DMS 273 (cell line): ENCODE measurements around the gene PHLDB2.

ENCODE experiments used
- DNase-seq: peaks from one replicate; lab custom pipeline; 2025; ENCODE audit not compliant: unreplicated experiment; lab: John Stamatoyannopoulos, UW

The PHLDB2 gene

GRCh38 chr3:111956995-111957734, 98.1 kb downstream of the PHLDB2 start:
- DNase-seq: no peak

- DNase-seq: no peak
Observed at GRCh38 chr3:111961461-111962164, 102.5 kb downstream of the PHLDB2 start.

GRCh38 chr3:111963424-111963823, 104.4 kb downstream of the PHLDB2 start:
- DNase-seq: no peak

- no peak for DNase-seq
Observed at GRCh38 chr3:111965484-111965883, 106.4 kb downstream of the PHLDB2 start.

- DNase-seq: no peak
Observed at GRCh38 chr3:111967068-111967467, 108.0 kb downstream of the PHLDB2 start.

GRCh38 chr3:111967651-111968274, 108.7 kb downstream of the PHLDB2 start:
- peak; percentile 93 for DNase-seq

GRCh38 chr3:111968319-111969054, 109.4 kb downstream of the PHLDB2 start:
- DNase-seq: no peak

GRCh38 chr3:111970376-111970775, 111.3 kb downstream of the PHLDB2 start:
- DNase-seq: no peak

- no peak for DNase-seq
Observed at GRCh38 chr3:111971533-111972130, 112.6 kb downstream of the PHLDB2 start.

GRCh38 chr3:111972891-111973290, 113.8 kb downstream of the PHLDB2 start:
- DNase-seq: no peak

- no peak for DNase-seq
Observed at GRCh38 chr3:111975131-111975530, 116.1 kb downstream of the PHLDB2 start.

- no peak for DNase-seq
Observed at GRCh38 chr3:111976254-111976653, 117.2 kb downstream of the PHLDB2 start.

- DNase-seq: peak; percentile 99
Observed at GRCh38 chr3:111978583-111979433, 119.7 kb downstream of the PHLDB2 start, which contains the start of gene ABHD10. Gene ABHD10 (plus strand): TSS chr3:111979026. CDS start chr3:111979062, 36 bp downstream.

- DNase-seq: peak; percentile 70
Observed at GRCh38 chr3:111979434-111980038, 120.5 kb downstream of the PHLDB2 start.

- DNase-seq: no peak
Observed at GRCh38 chr3:111980716-111981456, 121.8 kb downstream of the PHLDB2 start.

- DNase-seq: no peak
Observed at GRCh38 chr3:111981457-111981763, 122.3 kb downstream of the PHLDB2 start.

GRCh38 chr3:111984636-111985298, 125.7 kb downstream of the PHLDB2 start:
- DNase-seq: no peak

GRCh38 chr3:111986800-111987199, 127.7 kb downstream of the PHLDB2 start:
- no peak for DNase-seq
